NCI-H1436 (cell line): ENCODE results near the gene MBD5.

Experiments
- DNase-seq: peaks from one replicate; lab custom pipeline; 2025; lab: John Stamatoyannopoulos, UW

The MBD5 gene

GRCh38 chr2:148461876-148462275, 441.0 kb downstream of the MBD5 start:
- DNase-seq = no peak

DNA sequence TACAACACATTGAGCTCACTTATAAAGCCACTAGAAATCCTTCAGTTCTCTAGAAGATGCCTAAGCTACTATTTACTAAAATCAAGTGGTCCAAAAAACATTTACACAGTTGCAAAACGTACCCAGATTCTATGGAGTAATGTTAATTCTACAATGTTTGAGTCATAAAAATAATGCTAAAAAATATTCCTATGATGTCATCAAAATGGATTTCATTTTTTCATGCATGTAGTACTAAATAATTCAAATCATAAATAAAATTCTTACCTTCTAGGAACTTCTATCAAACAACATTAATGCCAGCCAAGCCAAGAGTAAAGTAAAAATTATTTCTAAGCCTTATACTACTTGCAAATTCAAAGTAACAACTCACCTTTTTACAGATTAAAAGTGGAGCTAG, 454.7 kb downstream of the MBD5 start:
- DNase-seq = no peak

DNA sequence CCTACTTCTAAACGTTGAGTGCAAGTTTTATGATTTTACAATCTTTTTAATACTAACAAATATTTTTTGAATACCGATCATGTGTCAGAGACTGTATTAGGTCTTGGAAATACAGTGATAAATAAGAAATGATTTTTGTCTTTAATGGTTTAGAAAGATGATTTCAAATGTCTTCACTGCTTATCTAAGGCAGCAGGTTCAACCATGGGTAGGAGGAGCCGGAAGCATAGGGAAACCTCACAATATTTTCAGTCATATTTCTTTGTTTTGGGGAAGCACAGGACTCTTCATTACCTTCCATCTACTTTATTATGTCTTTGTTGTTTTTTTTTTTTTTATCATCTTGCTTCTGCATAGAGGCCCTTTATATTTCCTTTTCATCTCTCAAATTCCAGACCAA, 458.5 kb downstream of the MBD5 start:
- DNase-seq = no peak

- DNase-seq = peak; percentile 28
Measured at GRCh38 chr2:148483665-148484064, 462.8 kb downstream of the MBD5 start.

GRCh38 chr2:148484066-148484465, 463.2 kb downstream of the MBD5 start:
- DNase-seq = no peak

DNA sequence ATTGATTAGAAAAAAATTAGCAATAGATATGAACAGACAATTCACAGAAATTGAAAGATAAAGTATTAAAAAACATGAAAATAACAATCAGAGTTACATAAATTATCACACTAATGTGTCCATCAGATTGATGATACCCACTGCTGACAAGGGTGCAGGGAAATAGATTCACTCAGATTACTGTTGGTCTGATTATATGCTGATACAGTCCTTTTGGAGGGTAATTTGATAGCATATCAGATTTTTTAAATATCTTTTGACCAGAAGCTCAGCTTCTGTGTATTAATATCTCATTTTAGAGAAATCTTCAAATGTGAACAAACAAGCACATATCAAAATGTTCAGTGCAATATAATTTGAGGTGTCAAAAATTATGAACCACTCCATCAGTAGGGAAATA, 465.8 kb downstream of the MBD5 start:
- DNase-seq = no peak

DNA sequence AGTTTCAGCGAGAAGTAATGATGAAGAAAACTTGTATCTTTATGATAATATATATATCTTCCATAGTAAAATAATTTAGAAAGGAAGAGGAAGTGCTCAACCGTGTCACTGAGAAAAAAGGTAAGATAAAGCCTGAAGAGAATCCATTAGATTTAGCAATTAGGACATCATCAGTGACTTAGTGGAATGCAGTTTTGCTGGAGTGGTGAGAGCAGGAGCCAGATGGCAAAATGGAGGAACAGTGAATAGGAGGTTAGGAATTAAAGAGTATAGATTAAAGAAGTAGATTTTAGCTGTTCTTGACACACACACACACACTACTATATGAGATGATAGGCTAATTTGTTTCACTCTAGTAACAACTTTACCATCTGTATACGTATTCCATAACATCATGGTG, 466.5 kb downstream of the MBD5 start:
- DNase-seq = no peak

DNA sequence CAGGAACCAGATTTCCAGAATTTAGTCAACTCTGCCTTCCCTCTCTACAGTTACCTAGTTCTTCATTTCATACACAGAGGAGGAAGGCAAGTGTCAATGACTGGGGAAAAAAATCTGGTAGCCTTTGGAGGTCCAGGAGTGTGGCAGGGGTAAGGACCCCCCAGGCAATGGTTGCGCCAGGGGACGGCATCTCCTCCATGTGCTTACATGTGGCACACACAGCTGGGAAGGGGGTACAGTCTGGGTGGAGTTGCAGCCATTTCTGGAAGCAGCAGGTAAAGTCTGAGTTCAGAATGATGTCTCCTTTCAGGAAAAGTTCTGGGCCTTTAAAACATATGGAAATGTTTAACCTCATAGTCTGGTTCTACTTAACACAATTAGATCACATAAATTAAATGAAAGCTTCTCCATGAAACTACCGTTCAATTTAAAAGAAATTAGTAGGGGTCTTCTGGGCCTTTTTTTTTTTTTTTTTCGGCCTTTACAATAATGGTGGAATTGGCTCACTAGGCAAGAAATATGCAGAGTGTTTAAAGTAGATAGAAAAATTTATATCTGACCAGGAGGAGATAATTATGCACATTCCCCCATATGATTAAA, 470.0 kb downstream of the MBD5 start:
- DNase-seq = no peak

DNA sequence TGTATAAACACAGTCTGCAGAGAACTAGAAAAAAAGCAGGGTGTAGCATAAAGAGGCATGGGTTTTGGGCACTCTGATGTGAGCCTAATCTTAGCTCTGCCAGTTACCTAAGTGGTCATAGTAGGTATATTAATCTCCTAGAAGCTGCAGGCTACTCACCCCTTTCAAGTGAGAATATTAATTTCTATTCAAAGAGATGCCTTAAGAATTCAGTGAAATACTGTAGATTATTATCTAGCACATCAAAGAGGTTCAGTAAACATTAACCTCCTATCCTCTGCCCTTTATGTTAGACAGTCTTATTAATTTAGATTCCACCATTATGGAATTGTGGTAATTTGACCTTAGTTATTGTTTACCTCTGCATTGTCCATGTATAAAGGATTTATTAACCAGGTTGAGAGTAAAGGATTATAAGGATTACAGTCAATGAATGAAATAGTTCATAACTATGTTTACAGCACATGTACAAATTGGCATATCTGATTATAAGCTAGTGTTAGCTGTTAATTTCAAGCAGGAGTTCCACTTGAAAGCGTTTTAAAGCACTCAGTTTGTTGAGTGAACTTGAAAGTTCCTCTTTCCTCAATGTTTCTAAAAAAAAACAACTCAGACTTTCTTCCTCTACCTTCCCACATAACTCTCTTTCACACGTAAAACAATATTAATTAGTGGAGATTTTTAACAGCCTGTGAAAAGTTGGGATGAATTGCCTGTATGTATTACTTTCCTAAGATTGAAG, 473.1 kb downstream of the MBD5 start:
- no peak for DNase-seq

- no peak for DNase-seq
Measured at GRCh38 chr2:148495586-148495985, 474.7 kb downstream of the MBD5 start.

GRCh38 chr2:148501545-148501944, 480.7 kb downstream of the MBD5 start:
- no peak for DNase-seq

- DNase-seq = no peak
Measured at GRCh38 chr2:148503516-148503915, 482.6 kb downstream of the MBD5 start.

- DNase-seq = no peak
Measured at GRCh38 chr2:148507970-148508369, 487.1 kb downstream of the MBD5 start.

- DNase-seq = no peak
Measured at GRCh38 chr2:148508878-148509287, 488.0 kb downstream of the MBD5 start.

GRCh38 chr2:148509288-148509902, 488.5 kb downstream of the MBD5 start:
- DNase-seq = peak; percentile 69

DNA sequence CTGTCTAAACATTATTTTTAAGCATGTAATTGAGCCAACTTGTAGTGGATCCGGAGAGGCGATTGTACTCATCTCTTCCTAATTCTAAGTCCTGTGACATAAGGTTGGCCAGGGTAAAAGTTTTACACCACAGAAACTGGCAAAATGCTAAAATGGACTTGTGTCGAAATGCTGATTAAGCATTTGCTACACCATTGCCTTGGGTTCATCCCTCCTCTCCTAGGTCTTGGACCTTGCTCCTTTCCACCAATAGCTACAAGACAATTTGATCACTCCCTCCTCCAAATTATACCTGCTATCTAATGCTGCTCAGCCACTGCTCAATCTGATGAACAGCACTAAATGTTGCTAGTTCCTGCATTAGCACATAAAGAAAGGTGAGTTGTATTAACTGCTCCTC, 491.0 kb downstream of the MBD5 start:
- no peak for DNase-seq

DNA sequence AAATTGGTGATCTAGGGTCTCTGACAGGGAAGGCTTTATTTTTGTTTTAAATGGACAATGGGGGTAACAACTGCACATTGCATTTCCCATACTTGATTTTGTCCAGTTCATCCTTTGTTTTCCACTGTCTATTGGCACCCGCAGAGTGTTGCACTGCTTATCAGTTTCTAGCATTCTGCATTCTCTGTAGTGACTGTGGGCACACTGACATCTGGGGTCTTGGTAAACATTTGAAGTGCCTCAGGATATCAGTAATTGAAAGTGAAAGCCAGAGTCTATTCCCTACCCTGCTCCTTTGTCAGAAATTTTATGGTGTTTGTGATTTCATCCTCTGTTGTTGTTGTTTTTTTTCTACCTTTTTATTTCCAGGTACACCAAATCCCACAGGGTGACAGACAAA, 491.6 kb downstream of the MBD5 start:
- DNase-seq = no peak

GRCh38 chr2:148513427-148513826, 492.5 kb downstream of the MBD5 start:
- DNase-seq = no peak

- no peak for DNase-seq
Measured at GRCh38 chr2:148515120-148515519, 494.2 kb downstream of the MBD5 start.

DNA sequence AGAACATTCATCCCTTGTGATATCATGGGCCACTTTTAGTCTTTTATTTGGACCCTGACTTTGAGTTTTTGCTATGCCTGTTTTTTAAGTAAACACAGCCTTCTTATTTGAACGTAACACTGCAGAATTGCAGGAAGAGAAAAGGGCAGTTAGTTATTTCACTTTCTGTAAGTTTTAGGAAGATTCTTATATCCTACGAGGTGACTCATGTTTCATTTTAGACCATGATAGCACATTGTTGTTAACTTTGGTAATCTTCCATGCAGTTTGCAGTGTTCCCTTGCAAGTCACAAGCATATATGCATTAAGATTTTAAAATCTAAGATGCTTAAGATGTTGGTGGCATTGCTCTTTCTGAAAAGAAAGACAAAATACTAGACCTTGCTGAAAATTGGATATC, 495.1 kb downstream of the MBD5 start:
- DNase-seq = no peak

GRCh38 chr2:148517296-148517695, 496.4 kb downstream of the MBD5 start:
- no peak for DNase-seq

GRCh38 chr2:148517822-148518221, 496.9 kb downstream of the MBD5 start:
- DNase-seq = no peak

- DNase-seq = no peak
Measured at GRCh38 chr2:148519013-148519412, 498.1 kb downstream of the MBD5 start.

GRCh38 chr2:148521181-148521580, 500.3 kb downstream of the MBD5 start:
- DNase-seq = no peak
